Measurements from ENCODE around the gene ZBTB7B. TPM values are rescaled to one million over a fixed set of nuclear protein-coding genes. Genes with fewer than 3 reads are reported as not detected.

ZBTB7B gene
- total and polyA plus RNA-seq, 9 of the 15 experiments (the other 6 are each of a cell fraction or from before 2014, with no cell fraction given) = 0.04 to 46.5 (median 15.2) TPM

- TF ChIP-seq ZNF644 (tag; IDR thresholded peaks at IDR 0.05; ENCODE audit: low read depth) (no peak), NR1H2 (CRISPR knock-in tag; IDR thresholded peaks at IDR 0.05) (no peak), USF1 (CRISPR knock-in tag; IDR thresholded peaks at IDR 0.05) (0 out of 2 replicates have a peak, but pooled peaks have one; percentile 8), HMGN3 (IDR thresholded peaks at IDR 0.05; ENCODE audit: borderline replicate concordance, extremely low read depth, insufficient read length, low read depth, low read length) (peak; percentile 26), ZKSCAN8 (CRISPR knock-in tag; IDR thresholded peaks at IDR 0.05) (no peak), JUNB (CRISPR knock-in tag; conservative IDR thresholded peaks at IDR 0.05) (no peak), ZFPM2 (CRISPR knock-in tag; IDR thresholded peaks at IDR 0.05) (no peak), OTX1 (CRISPR knock-in tag; IDR thresholded peaks at IDR 0.05) (no peak), BRF2 (IDR thresholded peaks at IDR 0.05; ENCODE audit: borderline replicate concordance, insufficient read depth, insufficient read length) (no peak), PYGO2 (tag; IDR thresholded peaks at IDR 0.05) (0 out of 2 replicates have a peak, but pooled peaks have one; percentile 26), CTBP1 (IDR thresholded peaks at IDR 0.05; ENCODE audit: borderline replicate concordance) (peak; percentile 40; the same call in 1 of the 2 replicates), ETS2 (tag; IDR thresholded peaks at IDR 0.05; ENCODE audit: borderline replicate concordance, poor library complexity, severe bottlenecking) (no peak), HMG20B (CRISPR knock-in tag; IDR thresholded peaks at IDR 0.05) (no peak), MCM3 (IDR thresholded peaks at IDR 0.05) (no peak), MAZ (CRISPR knock-in tag; conservative IDR thresholded peaks at IDR 0.05 in 1 of 2, IDR thresholded peaks at IDR 0.05 in 1 of 2) (peak; percentile 50 to 55; a peak in 3 of 4 replicates), ZNF347 (CRISPR knock-in tag; IDR thresholded peaks at IDR 0.05; ENCODE audit: low read depth) (no peak)
- TF ChIP-seq, protein P1, sequence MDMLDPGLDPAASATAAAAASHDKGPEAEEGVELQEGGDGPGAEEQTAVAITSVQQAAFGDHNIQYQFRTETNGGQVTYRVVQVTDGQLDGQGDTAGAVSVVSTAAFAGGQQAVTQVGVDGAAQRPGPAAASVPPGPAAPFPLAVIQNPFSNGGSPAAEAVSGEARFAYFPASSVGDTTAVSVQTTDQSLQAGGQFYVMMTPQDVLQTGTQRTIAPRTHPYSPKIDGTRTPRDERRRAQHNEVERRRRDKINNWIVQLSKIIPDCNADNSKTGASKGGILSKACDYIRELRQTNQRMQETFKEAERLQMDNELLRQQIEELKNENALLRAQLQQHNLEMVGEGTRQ (CRISPR knock-in tag; IDR thresholded peaks at IDR 0.05) = no peak
- TF ChIP-seq, protein P2, sequence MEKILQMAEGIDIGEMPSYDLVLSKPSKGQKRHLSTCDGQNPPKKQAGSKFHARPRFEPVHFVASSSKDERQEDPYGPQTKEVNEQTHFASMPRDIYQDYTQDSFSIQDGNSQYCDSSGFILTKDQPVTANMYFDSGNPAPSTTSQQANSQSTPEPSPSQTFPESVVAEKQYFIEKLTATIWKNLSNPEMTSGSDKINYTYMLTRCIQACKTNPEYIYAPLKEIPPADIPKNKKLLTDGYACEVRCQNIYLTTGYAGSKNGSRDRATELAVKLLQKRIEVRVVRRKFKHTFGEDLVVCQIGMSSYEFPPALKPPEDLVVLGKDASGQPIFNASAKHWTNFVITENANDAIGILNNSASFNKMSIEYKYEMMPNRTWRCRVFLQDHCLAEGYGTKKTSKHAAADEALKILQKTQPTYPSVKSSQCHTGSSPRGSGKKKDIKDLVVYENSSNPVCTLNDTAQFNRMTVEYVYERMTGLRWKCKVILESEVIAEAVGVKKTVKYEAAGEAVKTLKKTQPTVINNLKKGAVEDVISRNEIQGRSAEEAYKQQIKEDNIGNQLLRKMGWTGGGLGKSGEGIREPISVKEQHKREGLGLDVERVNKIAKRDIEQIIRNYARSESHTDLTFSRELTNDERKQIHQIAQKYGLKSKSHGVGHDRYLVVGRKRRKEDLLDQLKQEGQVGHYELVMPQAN (IDR thresholded peaks at IDR 0.05; ENCODE audit: borderline replicate concordance) = no peak
- TF ChIP-seq, protein P3, sequence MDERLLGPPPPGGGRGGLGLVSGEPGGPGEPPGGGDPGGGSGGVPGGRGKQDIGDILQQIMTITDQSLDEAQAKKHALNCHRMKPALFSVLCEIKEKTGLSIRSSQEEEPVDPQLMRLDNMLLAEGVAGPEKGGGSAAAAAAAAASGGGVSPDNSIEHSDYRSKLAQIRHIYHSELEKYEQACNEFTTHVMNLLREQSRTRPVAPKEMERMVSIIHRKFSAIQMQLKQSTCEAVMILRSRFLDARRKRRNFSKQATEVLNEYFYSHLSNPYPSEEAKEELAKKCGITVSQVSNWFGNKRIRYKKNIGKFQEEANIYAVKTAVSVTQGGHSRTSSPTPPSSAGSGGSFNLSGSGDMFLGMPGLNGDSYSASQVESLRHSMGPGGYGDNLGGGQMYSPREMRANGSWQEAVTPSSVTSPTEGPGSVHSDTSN (CRISPR knock-in tag; IDR thresholded peaks at IDR 0.05; ENCODE audit: low read depth) = no peak
- TF ChIP-seq, protein P3 (tag; conservative IDR thresholded peaks at IDR 0.05; ENCODE audit: low read depth) = no peak
Observed at GRCh38 chr1:154998818-154999570, 3.6 kb upstream of the ZBTB7B start (continued).

Measured in K562 (cell line).